B cell (primary cell): ENCODE data around the gene CCNB3. TPM values are rescaled to one million over a fixed set of nuclear protein-coding genes. Genes with fewer than 3 reads are reported as not detected.

ENCODE experiments used
- ATAC-seq: fragments of 200-7000 bp; cut with Tn5 transposase; one replicate; pipeline ENCODE4 v1.10.0; 2021; ENCODE audit warnings: low read depth, mild to moderate bottlenecking, moderate number of reproducible peaks, moderate library complexity
- CTCF ChIA-PET: fragments of 350-600 bp; sonication (Branson Sonifier 250); formaldehyde crosslinking; loops from one replicate; lab custom pipeline; 2021; ENCODE audit warnings: antibody characterized with exemption, inconsistent platforms; lab: Charles Lee
- POLR2A ChIA-PET: fragments of 350-600 bp; sonication (Branson Sonifier 250); formaldehyde crosslinking; loops from one replicate; lab custom pipeline; 2021; ENCODE audit warnings: antibody characterized with exemption; lab: Charles Lee
- DNase-seq: peaks from one replicate; pipeline ENCODE4 v3.0.0; 2013
- H2AFZ ChIP-seq: 2 replicates; pipeline ENCODE4 v1.6.1; 2012; ENCODE audit warnings: mild to moderate bottlenecking, low read depth, low read length; ENCODE audit not compliant: insufficient read depth, poor library complexity, severe bottlenecking
- H3K27ac ChIP-seq, 2 donors: 1 replicate in 1 of 2; 2 replicates in 1 of 2; pipeline ENCODE4 v1.5.1; 2012 to 2013; ENCODE audit warnings: low read length in 2 of 2, mild to moderate bottlenecking in 2 of 2, moderate library complexity in 1 of 2
- H3K27me3 ChIP-seq, 4 experiments: fragments of 200-600 bp in 1 of 4; sonication (generic) in 1 of 4; replicated peaks in 1 of 4; 1 replicate in 2 of 4; 2 replicates in 2 of 4; pipeline versions ENCODE4 v1.6.1 to v1.7.0; 2013 to 2016; ENCODE audit warnings: low read length in 3 of 4, mild to moderate bottlenecking in 2 of 4, mixed read lengths in 1 of 4, moderate library complexity in 1 of 4; ENCODE audit not compliant: insufficient read depth in 4 of 4, control insufficient read depth in 3 of 4; ENCODE audit errors: control extremely low read depth in 1 of 4
- H3K36me3 ChIP-seq, 2 experiments: replicated peaks in 1 of 2; 1 replicate in 1 of 2; 2 replicates in 1 of 2; pipeline versions ENCODE4 v1.6.1 to v1.7.1; 2013; ENCODE audit warnings: low read length in 1 of 2; ENCODE audit not compliant: insufficient read depth in 2 of 2, control insufficient read depth in 1 of 2; ENCODE audit errors: control extremely low read depth in 1 of 2, extremely low read depth in 1 of 2
- H3K4me1 ChIP-seq, 2 donors: fragments of 200-600 bp in 1 of 2; sonication (generic) in 1 of 2; 1 replicate in 1 of 2; 2 replicates in 1 of 2; pipeline versions ENCODE4 v1.5.1 to v1.6.1; 2013 to 2017; ENCODE audit warnings: low read length in 2 of 2; ENCODE audit not compliant: control insufficient read depth in 2 of 2, insufficient read depth in 2 of 2
- H3K4me2 ChIP-seq: replicated peaks from 2 replicates; pipeline ENCODE3; 2012; ENCODE audit warnings: mild to moderate bottlenecking, low read depth, low read length; ENCODE audit not compliant: poor library complexity, severe bottlenecking
- H3K4me3 ChIP-seq, 5 experiments: fragments of 200-600 bp in 1 of 5; sonication (generic) in 1 of 5; 1 replicate in 3 of 5; 2 replicates in 2 of 5; pipeline versions ENCODE4 v1.5.1 to v1.7.0; 2011 to 2016; ENCODE audit warnings: low read length in 4 of 5, mild to moderate bottlenecking in 4 of 5, low read depth in 2 of 5, control low read depth in 1 of 5, moderate library complexity in 1 of 5; ENCODE audit not compliant: insufficient read depth in 1 of 5; ENCODE audit errors: control extremely low read depth in 1 of 5, extremely low read depth in 1 of 5
- H3K79me2 ChIP-seq: fragments of 200-600 bp; sonication (generic); one replicate; pipeline ENCODE4 v1.6.0; 2016; ENCODE audit warnings: low read length; ENCODE audit not compliant: control insufficient read depth, insufficient read depth
- H3K9ac ChIP-seq: fragments of 200-600 bp; sonication (generic); 2 replicates; pipeline ENCODE4 v1.6.1; 2017; ENCODE audit warnings: mild to moderate bottlenecking, low read length, moderate library complexity
- H3K9me3 ChIP-seq, 3 donors: one replicate each; pipeline versions ENCODE4 v1.6.1 to v1.7.1; 2013; ENCODE audit warnings: low read length in 2 of 3; ENCODE audit not compliant: control insufficient read depth in 2 of 3, insufficient read depth in 1 of 3; ENCODE audit errors: control extremely low read depth in 1 of 3
- H4K20me1 ChIP-seq: 2 replicates; pipeline ENCODE4 v1.6.0; 2012; ENCODE audit warnings: mild to moderate bottlenecking, low read length; ENCODE audit not compliant: insufficient read depth, control insufficient read depth, poor library complexity, severe bottlenecking
- H3K27ac Mint-ChIP-seq: one replicate; pipeline ENCODE4 v1.8.0; 2021; ENCODE audit warnings: mixed read lengths
- H3K27me3 Mint-ChIP-seq: one replicate; pipeline ENCODE4 v1.8.0; 2021; ENCODE audit warnings: mixed read lengths
- H3K4me1 Mint-ChIP-seq: one replicate; pipeline ENCODE4 v1.8.0; 2021; ENCODE audit warnings: mixed read lengths
- H3K4me3 Mint-ChIP-seq: one replicate; pipeline ENCODE4 v1.8.0; 2021; ENCODE audit warnings: mixed read lengths
- H3K9me3 Mint-ChIP-seq: one replicate; pipeline ENCODE4 v1.8.0; 2022; ENCODE audit warnings: mixed read lengths; ENCODE audit not compliant: insufficient read depth
- EZH2 ChIP-seq: IDR thresholded peaks from 2 replicates; pipeline ENCODE4 v1.6.1; 2012; ENCODE audit warnings: borderline replicate concordance, low read depth, mild to moderate bottlenecking, moderate library complexity, low read length; ENCODE audit not compliant: insufficient read depth, poor library complexity, severe bottlenecking
- WGBS: methylation state at CpG from one replicate; pipeline ENCODE4 v1.1.5; 2013; ENCODE audit warnings: missing lambda C conversion rate; ENCODE audit not compliant: insufficient coverage; 5-methylcytosine and 5-hydroxymethylcytosine counted together
- intact Hi-C: fragments of 100-400 bp; cut with micrococcal nuclease; formaldehyde crosslinking; loops from one replicate; pipeline ENCODE4 v1.10.0; 2022
- polyA plus RNA-seq: library from polyadenylated mRNA; depleted of rRNA; stranded (reverse); fragments of >200 nt; gene quantifications from 2 replicates; pipeline ENCODE4 v1.2.3, GENCODE V29; 2012
- total RNA-seq, 2 donors: library from RNA; stranded (reverse); fragments of 120-200 nt in 1 of 2; gene quantifications; 1 replicate in 1 of 2; 2 replicates in 1 of 2; pipeline versions ENCODE4 v1.2.3 to v1.2.4, GENCODE V29; 2013 to 2022
- TF ChIP-seq, protein P1 (sequence below): fragments of 200-600 bp; IDR thresholded peaks from one replicate; pipeline ENCODE4 v1.8.0; 2022; ENCODE audit warnings: antibody characterized with exemption, mild to moderate bottlenecking

The CCNB3 gene
- total and polyA plus RNA-seq, 2 donors (not counting 1 experiment from before 2014, with no cell fraction given) = 0.07 to 0.19 TPM

- no peaks in the 10 kb centered on the region for H4K20me1 ChIP-seq
- H3K4me3 ChIP-seq = no peak overlapping the region
- no CpG with 5 or more reads among the region's 3 CpGs for WGBS
- Mint-ChIP-seq H3K27ac (no peak overlapping the region), H3K4me3 (no peak overlapping the region), H3K4me1 (peaks cover 8% of the 10 kb centered on the region), H3K9me3 (no peaks in the 10 kb centered on the region), H3K27me3 (peaks cover 5% of the 10 kb centered on the region)
- intact Hi-C loops = no loop called here
- no peak for DNase-seq
- H3K27ac ChIP-seq = no peak overlapping the region
- no peak overlapping the region for H3K4me2 ChIP-seq
- no peak overlapping the region for H3K9ac ChIP-seq
- H3K27me3 ChIP-seq = no peaks in the 10 kb centered on the region
- H3K4me1 ChIP-seq = no peaks in the 10 kb centered on the region
- no peak overlapping the region for H2AFZ ChIP-seq
- H3K79me2 ChIP-seq = no peaks in the 10 kb centered on the region
- H3K36me3 ChIP-seq = no peaks in the 10 kb centered on the region
- ChIA-PET CTCF (no interaction called here), POLR2A (no interaction called here)
- TF ChIP-seq EZH2 = no peak
- TF ChIP-seq, protein P1, sequence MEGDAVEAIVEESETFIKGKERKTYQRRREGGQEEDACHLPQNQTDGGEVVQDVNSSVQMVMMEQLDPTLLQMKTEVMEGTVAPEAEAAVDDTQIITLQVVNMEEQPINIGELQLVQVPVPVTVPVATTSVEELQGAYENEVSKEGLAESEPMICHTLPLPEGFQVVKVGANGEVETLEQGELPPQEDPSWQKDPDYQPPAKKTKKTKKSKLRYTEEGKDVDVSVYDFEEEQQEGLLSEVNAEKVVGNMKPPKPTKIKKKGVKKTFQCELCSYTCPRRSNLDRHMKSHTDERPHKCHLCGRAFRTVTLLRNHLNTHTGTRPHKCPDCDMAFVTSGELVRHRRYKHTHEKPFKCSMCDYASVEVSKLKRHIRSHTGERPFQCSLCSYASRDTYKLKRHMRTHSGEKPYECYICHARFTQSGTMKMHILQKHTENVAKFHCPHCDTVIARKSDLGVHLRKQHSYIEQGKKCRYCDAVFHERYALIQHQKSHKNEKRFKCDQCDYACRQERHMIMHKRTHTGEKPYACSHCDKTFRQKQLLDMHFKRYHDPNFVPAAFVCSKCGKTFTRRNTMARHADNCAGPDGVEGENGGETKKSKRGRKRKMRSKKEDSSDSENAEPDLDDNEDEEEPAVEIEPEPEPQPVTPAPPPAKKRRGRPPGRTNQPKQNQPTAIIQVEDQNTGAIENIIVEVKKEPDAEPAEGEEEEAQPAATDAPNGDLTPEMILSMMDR = no peak
- H3K9me3 ChIP-seq = no peaks in the 10 kb centered on the region
- ATAC-seq = no peak
Measured at GRCh38 chrX:50183891-50184290, 20.7 kb upstream of the CCNB3 start.

DNA sequence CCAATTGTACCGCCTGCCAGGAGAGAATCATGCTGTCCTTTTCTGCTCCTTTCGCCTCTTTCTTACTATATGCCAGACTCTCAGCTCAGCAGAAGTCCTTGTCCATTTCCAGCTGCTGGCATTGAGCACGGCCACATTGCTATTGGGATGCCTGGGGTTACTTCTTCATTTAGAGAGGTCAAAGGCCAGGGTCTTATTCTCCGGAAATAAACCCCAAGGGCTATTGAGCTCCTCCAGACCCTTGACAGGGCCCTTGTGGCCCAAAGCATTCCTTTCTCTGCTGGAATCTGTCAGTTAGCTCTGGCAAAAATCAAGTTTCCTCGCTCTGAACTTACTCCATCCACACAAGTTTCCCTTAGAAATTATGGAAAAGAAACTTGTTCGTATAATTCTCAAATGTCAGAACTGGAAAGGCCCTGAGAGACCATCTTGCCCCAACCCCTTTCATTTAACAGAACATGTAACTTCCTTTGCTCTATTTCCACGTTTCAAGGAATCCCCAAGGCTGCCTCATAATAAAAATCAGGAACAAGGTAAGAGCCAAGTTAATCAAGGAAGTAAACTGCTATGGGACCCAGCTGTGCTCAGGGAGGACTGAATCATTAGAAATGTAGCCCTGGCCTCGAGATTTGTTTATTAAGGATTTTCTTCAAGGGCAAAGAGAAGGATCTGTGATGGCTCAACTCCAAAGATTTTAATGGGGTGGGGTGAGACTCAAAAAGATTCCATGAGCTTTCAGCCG is 15.5 kb upstream of the CCNB3 start:
- DNase-seq (no peak), ATAC-seq (no peak)
- H3K79me2 ChIP-seq = no peaks in the 10 kb centered on the region
- ChIA-PET POLR2A (no interaction called here), CTCF (no interaction called here)
- H3K27me3 ChIP-seq = no peaks in the 10 kb centered on the region
- Mint-ChIP-seq H3K27ac (no peak overlapping the region), H3K4me1 (no peaks in the 10 kb centered on the region), H3K27me3 (peaks cover 6% of the 10 kb centered on the region), H3K4me3 (no peak overlapping the region), H3K9me3 (no peaks in the 10 kb centered on the region)
- H3K4me1 ChIP-seq = no peaks in the 10 kb centered on the region
- no peak overlapping the region for H2AFZ ChIP-seq
- WGBS = no CpG with 5 or more reads among the region's 9 CpGs
- TF ChIP-seq EZH2 = no peak
- TF ChIP-seq, protein P1 = no peak
- H3K9me3 ChIP-seq = no peaks in the 10 kb centered on the region
- H3K4me3 ChIP-seq = no peak overlapping the region
- no peaks in the 10 kb centered on the region for H3K36me3 ChIP-seq
- no peaks in the 10 kb centered on the region for H4K20me1 ChIP-seq
- intact Hi-C loops = no loop called here
- H3K27ac ChIP-seq = no peak overlapping the region
- no peak overlapping the region for H3K4me2 ChIP-seq
- H3K9ac ChIP-seq = no peak overlapping the region
